Calu3 (cell line): ENCODE data around the gene RHBDD1. TPM values are rescaled to one million over a fixed set of nuclear protein-coding genes. Genes with fewer than 3 reads are reported as not detected.
A peak's percentile ranks its signal among the peaks of the same experiment; 100 is the strongest.

Source experiments
- BruUV-seq: library from RNA; stranded (reverse); fragments of 400-500 nt; replicated peaks from 2 replicates; lab custom pipeline; 2021; lab: Mats Ljungman, UMichigan
- CTCF ChIA-PET: fragments of 300-600 bp; sonication (Branson Sonifier 250); formaldehyde crosslinking; loops from one replicate; lab custom pipeline; 2022; ENCODE audit warnings: antibody characterized with exemption; lab: Charles Lee
- DNase-seq: peaks from one replicate; pipeline ENCODE4 v3.0.0; 2022
- H3K27ac Mint-ChIP-seq: one replicate; pipeline ENCODE4 v1.8.0; 2022; ENCODE audit warnings: mixed read lengths; ENCODE audit not compliant: unreplicated experiment
- H3K27me3 Mint-ChIP-seq: one replicate; pipeline ENCODE4 v1.8.0; 2022; ENCODE audit warnings: mixed read lengths; ENCODE audit not compliant: unreplicated experiment
- H3K36me3 Mint-ChIP-seq: one replicate; pipeline ENCODE4 v1.8.0; 2022; ENCODE audit warnings: mild to moderate bottlenecking, moderate library complexity, mixed read lengths; ENCODE audit not compliant: insufficient read depth, unreplicated experiment
- H3K4me1 Mint-ChIP-seq: one replicate; pipeline ENCODE4 v1.8.0; 2022; ENCODE audit warnings: mild to moderate bottlenecking, low read depth, mixed read lengths; ENCODE audit not compliant: unreplicated experiment
- H3K4me3 Mint-ChIP-seq: one replicate; pipeline ENCODE4 v1.8.0; 2022; ENCODE audit warnings: mild to moderate bottlenecking, low read depth, moderate library complexity, mixed read lengths; ENCODE audit not compliant: unreplicated experiment
- H3K9me3 Mint-ChIP-seq: one replicate; pipeline ENCODE4 v1.8.0; 2022; ENCODE audit warnings: low read depth, mixed read lengths; ENCODE audit not compliant: unreplicated experiment
- CTCF ChIP-seq: fragments of 200-600 bp; IDR thresholded peaks from one replicate; pipeline ENCODE4 v1.8.0; 2022; ENCODE audit warnings: antibody characterized with exemption; ENCODE audit not compliant: unreplicated experiment
- intact Hi-C: fragments of 100-400 bp; cut with micrococcal nuclease; formaldehyde crosslinking; loops from one replicate; pipeline ENCODE4 v1.10.0; 2022; ENCODE audit not compliant: unreplicated experiment
- total RNA-seq: library from RNA; stranded (reverse); gene quantifications from 2 replicates; pipeline ENCODE4 v1.2.3, GENCODE V29; 2022

Gene RHBDD1
- total RNA-seq, 1 experiment from 2014 or later, result 28.7 TPM

DNA sequence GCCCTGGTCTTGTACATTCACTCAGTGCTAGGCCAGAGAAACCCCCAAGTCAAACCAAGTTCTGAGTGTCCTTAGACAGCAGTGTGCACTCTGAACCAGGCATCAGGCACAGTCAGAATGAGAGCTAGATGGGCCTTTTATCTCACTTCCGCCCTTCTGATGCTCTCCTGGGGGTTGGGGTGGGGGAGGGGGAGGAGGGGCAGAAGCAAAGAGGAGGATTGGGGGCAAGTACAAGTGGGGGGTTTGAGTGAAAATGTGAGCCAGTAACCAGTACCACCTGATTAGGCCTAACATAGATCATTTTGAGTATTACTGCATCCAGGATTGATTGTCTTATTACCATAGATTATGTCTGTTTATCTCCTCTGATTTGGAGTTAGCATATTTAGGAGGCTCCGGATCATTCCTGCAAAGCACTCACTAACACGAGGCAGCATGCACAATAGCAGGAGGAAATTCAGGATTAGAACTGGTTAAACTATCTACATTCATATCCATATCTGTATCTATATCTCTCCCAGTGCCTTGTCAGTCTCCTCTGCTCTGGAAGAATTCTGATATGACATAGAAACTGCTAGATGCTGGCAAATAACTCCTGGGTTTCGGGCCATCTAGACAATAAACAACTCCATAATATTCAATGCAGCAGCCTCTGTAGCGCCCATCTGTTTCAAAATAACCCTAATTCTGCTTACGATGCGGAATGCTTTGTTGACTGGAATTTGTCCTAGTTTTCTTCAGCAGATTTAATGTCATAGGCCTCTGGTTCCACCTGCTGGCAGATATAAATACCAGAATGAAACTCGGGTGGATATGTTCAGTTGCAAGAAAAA is 149.1 kb downstream of the RHBDD1 start:
- Mint-ChIP-seq H3K9me3 (no peaks in the 10 kb centered on the region), H3K4me1 (no peaks in the 10 kb centered on the region), H3K36me3 (no peaks in the 10 kb centered on the region), H3K27ac (no peak overlapping the region), H3K4me3 (no peak overlapping the region), H3K27me3 (no peaks in the 10 kb centered on the region)
- BruUV-seq, result no TSS peak
- DNase-seq, result peak; percentile 40
- peak; percentile 53 for TF ChIP-seq CTCF
- intact Hi-C loops, result loop anchor here (1.0 to 10.0 kb wide), 4 partner anchors 150 to 1320 kb away; partner anchors contain the start of gene RHBDD1
- CTCF ChIA-PET, result interaction anchor here (1.0 to 1.3 kb wide), 5 partner anchors 182 to 1320 kb away, joined by 3 to 13 read pairs (median 7); no protein-coding TSS in a partner anchor

DNA sequence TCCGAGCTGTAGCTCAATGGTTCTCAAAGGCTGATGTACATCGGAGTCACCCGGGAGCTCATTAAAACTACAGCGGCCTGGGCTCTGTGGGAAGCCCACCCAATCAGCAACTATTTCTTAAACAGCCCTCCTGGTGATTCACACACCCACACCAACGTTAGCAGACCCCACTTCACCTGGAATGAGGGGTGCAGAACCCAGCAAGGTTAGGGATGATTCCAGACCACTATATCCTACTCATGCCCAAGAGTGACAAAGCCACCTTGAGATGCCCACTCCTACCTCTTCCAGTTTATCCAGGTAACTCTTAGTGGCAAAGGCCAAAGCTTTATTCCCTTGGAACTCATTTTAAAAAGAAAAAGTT is 149.7 kb downstream of the RHBDD1 start:
- Mint-ChIP-seq H3K9me3 (no peaks in the 10 kb centered on the region), H3K27me3 (no peaks in the 10 kb centered on the region), H3K36me3 (no peaks in the 10 kb centered on the region), H3K27ac (no peak overlapping the region), H3K4me1 (no peaks in the 10 kb centered on the region), H3K4me3 (no peak overlapping the region)
- no TSS peak for BruUV-seq
- TF ChIP-seq CTCF, result no peak
- CTCF ChIA-PET, result interaction anchor here (1.0 to 1.3 kb wide), 5 partner anchors 183 to 1320 kb away, joined by 3 to 13 read pairs (median 7); no protein-coding TSS in a partner anchor
- no peak for DNase-seq
- intact Hi-C loops, result loop anchor here (1.0 to 10.0 kb wide), 4 partner anchors 151 to 1320 kb away; partner anchors contain the start of gene RHBDD1

DNA sequence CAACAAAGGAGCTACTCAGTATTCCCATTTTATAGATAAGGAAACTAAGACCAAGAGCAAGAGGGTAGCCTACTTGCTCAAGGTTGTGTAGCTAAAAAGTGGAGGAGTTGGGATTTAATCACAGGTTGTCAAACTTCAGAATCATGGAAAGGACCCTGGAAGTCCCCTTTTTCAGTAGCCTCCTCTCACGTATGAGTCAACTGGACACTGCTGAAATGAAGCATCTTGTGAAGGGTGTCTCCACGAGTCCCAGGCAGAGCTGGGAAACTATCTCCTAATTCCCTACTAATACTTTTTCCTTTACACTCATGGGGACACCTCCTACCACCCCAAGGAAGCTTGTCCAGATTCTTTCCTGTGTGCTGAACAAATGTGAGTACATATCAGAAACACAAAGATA is 155.8 kb downstream of the RHBDD1 start:
- H3K27ac Mint-ChIP-seq, result no peak overlapping the region
- H3K27me3 Mint-ChIP-seq, result no peaks in the 10 kb centered on the region
- TF ChIP-seq CTCF, result no peak
- intact Hi-C loops, result no loop called here
- no peak overlapping the region for H3K4me3 Mint-ChIP-seq
- no peaks in the 10 kb centered on the region for H3K4me1 Mint-ChIP-seq
- H3K36me3 Mint-ChIP-seq, result no peaks in the 10 kb centered on the region
- H3K9me3 Mint-ChIP-seq, result no peaks in the 10 kb centered on the region
- DNase-seq, result no peak
- no TSS peak for BruUV-seq
- CTCF ChIA-PET, result no interaction called here

- DNase-seq, result no peak
- Mint-ChIP-seq H3K27me3 (no peaks in the 10 kb centered on the region), H3K4me3 (no peak overlapping the region), H3K4me1 (no peaks in the 10 kb centered on the region), H3K27ac (no peak overlapping the region), H3K9me3 (no peaks in the 10 kb centered on the region), H3K36me3 (no peaks in the 10 kb centered on the region)
- no TSS peak for BruUV-seq
- TF ChIP-seq CTCF, result no peak
- CTCF ChIA-PET, result interaction anchor here (0.7 kb wide), 1 partner anchor 1328 kb away, joined by 4 read pairs; no protein-coding TSS in a partner anchor
- intact Hi-C loops, result no loop called here
Observed at GRCh38 chr2:226993171-226993570, 157.3 kb downstream of the RHBDD1 start.
